ENCODE results near the gene AK4.
A peak's percentile ranks its signal among the peaks of the same experiment; 100 is the strongest.

AK4 gene

GRCh38 chr1:65176591-65176990 lies 28.6 kb downstream of the AK4 start:
- DNase-seq = no peak

DNA sequence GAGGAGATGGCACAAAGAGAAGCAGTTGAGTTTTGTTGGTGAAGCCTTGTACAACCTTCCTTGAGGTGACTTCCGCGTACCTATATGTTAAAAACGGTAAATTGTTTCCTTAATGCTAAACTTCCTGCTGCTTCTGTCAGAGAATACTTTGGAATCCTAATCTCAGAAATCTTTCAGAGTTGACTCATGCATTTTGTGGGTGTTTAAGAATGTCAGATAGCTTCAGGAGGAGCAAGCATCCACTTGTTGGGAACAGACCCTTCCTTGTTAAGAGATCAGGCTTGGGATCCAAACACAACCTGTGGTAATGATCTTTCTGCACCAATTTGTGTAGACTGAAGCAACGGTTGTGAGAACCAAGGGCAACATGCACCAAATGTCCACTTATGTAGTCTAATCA lies 29.5 kb downstream of the AK4 start:
- DNase-seq = no peak

- DNase-seq = no peak
These were observed 30.2 kb downstream of the AK4 start for GRCh38 chr1:65178235-65178634.

DNA sequence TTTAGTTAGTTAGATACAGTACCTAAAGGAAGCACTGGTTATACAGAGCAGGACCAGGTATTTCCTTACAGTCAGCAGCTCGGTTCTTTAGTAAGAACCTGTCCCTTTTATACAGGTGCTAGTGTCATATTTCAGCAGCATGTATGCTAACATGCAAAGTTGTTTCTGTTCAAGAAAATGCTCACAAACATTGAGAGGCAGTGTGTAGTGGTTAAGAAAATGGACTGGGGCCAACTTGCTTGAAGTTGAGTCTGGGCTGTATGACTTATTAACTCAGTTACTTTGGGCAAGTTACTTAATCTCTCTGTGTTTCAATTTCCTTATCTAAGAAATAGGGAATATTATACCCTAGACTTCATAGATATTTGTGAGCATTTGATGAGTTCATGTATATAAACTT lies 31.1 kb downstream of the AK4 start:
- DNase-seq = no peak

- no peak for DNase-seq
These were observed 33.0 kb downstream of the AK4 start for GRCh38 chr1:65180977-65181376.

GRCh38 chr1:65182658-65183268 lies 34.8 kb downstream of the AK4 start:
- DNase-seq = no peak

GRCh38 chr1:65189576-65190115 lies 41.6 kb downstream of the AK4 start:
- DNase-seq = no peak

GRCh38 chr1:65190229-65190628 lies 42.2 kb downstream of the AK4 start:
- no peak for DNase-seq

DNA sequence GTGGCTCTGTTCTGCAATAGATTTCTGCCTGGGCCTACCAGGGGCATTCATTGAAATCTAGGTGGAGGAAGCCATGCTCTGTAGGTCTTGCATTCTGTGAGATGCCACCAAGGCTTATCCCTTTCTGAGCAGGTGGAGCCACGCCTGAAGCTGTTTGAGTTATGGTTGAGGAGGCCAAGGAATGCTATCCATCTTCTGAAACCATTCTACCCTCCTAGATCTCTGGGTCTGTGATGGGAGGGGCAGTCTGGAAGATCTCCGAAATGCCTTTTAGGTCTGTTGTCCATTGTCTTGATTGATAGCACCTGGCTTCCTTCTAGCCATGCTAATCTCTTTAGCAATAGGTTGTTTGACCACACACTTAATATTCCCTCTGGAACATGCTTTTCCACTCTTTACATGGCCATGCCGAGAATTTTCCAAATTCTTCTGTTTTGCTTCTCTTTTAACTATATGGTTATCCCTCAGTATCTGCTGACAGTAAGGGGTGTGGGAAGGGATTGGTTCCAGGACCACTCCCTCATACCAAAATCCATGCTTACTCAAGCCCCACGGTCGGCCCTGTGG lies 45.2 kb downstream of the AK4 start:
- DNase-seq = no peak

DNA sequence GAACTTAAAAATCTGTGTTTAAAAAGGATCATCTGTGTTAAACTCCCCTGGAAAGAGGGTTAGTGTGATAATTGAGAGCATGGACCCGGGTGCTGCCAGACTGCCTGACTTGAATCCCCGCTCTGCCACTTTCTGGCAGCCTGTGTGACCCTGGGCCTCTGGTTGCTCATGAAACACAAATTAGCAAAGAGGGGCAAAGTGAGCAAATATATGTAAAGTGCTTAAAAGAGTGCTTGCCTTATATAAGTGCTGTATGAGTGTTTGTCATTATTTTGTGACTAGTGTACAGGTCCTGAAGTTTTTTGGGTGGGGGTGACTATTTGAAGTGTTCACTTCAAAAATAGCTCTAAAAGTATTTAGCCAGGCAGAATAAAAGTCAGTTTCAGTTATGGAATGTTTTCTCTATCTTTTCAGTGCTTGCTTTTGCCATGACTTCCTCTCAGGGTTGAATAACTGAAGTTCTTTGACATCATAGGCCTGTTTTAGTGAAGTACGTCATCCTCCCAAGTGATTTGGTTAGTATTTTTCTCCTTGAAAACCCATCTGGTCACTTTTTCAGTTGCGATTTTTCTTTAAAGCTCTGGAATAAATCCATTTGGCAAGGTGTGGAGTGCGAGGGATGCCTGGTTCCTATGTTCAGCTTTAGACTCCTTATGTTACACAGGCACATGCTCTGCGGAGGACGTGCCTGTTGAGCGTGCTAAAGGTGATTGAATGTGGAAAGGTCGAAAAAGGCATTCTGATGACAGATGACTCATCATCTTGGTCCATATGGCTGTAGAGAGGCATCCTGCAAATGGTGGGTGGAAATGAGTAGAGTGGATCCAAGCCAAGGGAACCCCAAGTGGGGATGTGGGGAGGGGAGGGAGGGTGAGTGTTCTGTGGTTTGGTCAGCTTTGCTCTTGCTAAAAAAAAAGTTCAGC lies 47.8 kb downstream of the AK4 start:
- DNase-seq = no peak

- no peak for DNase-seq
These were observed 48.9 kb downstream of the AK4 start for GRCh38 chr1:65196926-65197325.

GRCh38 chr1:65197636-65198035 lies 49.6 kb downstream of the AK4 start:
- no peak for DNase-seq

GRCh38 chr1:65198096-65198495 lies 50.1 kb downstream of the AK4 start:
- DNase-seq = no peak

DNA sequence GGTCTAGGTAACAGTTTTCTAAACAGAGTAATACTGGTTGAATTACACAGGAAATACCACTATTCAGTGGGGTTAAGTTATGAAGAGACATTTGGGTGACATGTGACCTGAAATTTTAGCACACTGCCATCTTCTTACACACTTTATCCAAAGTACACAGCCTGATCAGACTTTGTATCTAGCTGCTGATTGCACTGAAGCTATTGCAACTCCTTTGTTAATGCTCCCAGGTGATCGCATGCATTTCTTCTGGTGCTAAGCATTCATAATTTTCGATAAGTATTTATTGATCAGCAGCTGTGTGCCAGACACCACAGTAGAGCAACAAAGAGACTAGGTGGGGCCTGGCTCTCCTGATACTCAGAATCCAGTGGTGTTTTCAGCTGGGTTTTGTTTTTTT lies 52.4 kb downstream of the AK4 start:
- no peak for DNase-seq

DNA sequence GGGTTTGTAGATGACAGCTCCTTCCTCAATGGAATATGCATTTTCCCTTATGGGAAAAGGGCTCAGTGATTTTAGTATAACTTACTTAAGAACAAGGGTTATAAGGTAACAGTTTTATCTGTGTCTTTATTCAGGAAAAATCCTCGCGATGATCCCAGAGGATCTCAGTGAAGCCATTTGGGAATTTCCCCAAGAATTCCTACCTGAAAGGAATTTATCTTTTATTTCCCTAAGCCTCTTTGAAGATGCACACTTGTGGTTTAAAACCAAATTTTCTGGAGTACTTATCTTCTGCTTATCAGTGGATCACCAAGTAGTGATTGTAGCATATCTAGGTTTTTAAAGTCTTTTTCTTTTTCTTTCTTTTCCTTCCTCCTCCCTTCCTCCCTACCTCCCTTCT lies 58.8 kb downstream of the AK4 start:
- no peak for DNase-seq

- no peak for DNase-seq
These were observed 59.3 kb downstream of the AK4 start for GRCh38 chr1:65207317-65207716.

DNA sequence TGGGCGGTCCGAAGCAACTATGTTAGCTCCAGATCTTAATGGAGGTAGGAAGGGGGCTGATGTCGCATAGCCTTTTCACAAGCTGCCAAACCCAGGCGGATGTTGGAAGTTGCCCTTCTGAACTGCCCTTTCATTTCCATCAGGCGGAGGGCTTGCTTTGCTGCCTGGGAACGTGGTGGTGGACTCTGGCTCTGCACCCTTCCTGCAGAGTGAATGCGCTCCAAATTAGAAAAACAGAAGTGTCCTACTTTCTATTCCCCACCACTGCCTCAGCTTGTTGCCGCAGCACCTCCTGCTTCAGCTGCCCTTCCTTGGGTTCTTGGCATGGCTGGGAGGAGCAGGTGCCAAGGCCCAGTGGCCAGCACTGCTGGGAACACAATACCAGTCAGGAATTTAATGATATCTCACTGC lies 60.6 kb downstream of the AK4 start:
- DNase-seq = no peak

DNA sequence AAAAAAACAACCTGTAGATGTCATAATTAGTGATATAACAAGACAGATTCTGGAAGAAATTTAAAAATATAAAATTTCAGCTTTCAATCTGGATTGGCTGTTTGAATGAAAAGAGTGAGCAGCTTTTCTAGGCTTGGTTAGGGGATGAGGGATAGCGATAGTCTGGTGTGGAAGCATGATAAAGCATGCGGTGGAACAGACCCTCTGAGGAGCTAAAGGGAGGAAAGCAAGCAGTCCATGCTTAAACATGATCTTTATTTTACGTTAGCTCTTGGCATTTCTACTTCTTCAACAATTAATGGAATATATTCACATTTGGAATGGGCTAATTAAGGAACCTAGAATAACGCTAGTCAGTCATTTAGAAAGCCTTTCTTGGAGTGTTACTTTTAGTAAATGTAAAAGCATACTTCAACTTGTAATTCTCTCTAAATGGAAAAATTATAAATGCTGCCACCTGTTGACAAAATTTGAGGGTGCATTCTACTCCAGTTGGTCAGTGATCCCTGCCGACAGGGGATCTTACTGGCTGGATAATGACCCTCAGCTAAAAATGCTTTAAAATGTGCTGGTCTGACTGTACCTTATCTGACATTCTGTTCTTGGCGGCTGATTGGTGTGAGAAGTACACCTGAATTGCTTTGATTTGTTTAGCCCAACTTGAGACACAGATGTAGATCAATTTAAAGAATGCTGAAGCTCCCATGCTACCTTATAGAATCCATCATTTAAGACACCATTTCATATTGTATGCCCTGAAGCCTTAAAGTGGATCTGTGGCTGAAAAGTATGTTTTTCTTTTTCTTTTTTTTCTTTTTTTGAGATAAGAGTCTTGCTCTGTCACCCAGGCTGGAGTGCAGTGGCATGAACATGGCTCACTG lies 61.2 kb downstream of the AK4 start:
- peak; percentile 31 for DNase-seq

DNA sequence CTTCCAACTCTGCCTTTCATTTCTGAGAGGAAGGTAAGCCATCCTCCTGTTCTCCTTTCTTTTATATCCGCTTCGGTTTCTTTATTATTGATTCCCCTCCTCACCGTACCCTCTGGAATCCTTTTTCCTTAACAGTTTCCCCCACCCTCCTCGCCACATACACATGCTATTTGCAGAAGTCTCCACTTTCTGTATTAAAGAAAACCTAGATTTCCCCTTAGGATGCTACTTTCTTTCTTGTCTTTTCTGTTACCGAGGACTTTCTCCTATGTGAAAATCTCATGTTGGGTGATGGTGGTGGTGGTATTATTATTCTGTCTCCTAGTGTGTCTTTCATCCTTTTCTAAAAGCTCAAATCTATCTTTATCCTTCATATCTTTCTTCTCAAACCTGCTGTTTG lies 62.3 kb downstream of the AK4 start:
- DNase-seq = no peak

- no peak for DNase-seq
These were observed 63.3 kb downstream of the AK4 start for GRCh38 chr1:65211331-65211730.

- DNase-seq = no peak
These were observed 65.4 kb downstream of the AK4 start for GRCh38 chr1:65213271-65214023.

All from NCI-H345 (cell line).